Esophagus squamous epithelium (tissue), 5 donors: ENCODE data around the gene HAO2. TPM values are rescaled to one million over a fixed set of nuclear protein-coding genes. Genes with fewer than 3 reads are reported as not detected.

Experiments used
- DNase-seq: peaks from one replicate; lab custom pipeline; 2025; lab: John Stamatoyannopoulos, UW
- H3K27ac ChIP-seq, 4 donors: fragments of 200-600 bp; sonication (generic); one replicate each; pipeline ENCODE4 v1.5.1; 2016 to 2019; ENCODE audit warnings: mild to moderate bottlenecking in 1 of 4
- H3K27me3 ChIP-seq, 4 donors: fragments of 200-600 bp; sonication (generic); 1 replicate in 3 of 4; 2 replicates in 1 of 4; pipeline versions ENCODE4 v1.5.1 to v1.6.0; 2017 to 2021; ENCODE audit warnings: antibody characterized with exemption in 1 of 4
- H3K36me3 ChIP-seq, 3 donors: fragments of 200-600 bp; sonication (generic); one replicate each; pipeline ENCODE4 v1.5.1; 2016 to 2019
- H3K4me1 ChIP-seq, 3 donors: fragments of 200-600 bp; sonication (generic); one replicate each; pipeline ENCODE4 v1.5.1; 2017 to 2019
- H3K4me3 ChIP-seq, 4 donors: fragments of 200-600 bp; sonication (generic); 1 replicate in 3 of 4; 2 replicates in 1 of 4; pipeline ENCODE4 v1.5.1; 2016 to 2019; ENCODE audit warnings: mild to moderate bottlenecking in 2 of 4, moderate library complexity in 1 of 4
- H3K9me3 ChIP-seq, 3 donors: fragments of 200-600 bp; sonication (generic); one replicate each; pipeline ENCODE4 v1.5.1; 2016 to 2019
- POLR2A ChIP-seq, 4 donors: fragments of 450-650 bp; IDR thresholded peaks; one replicate each; pipeline ENCODE4 v1.6.1; 2017; ENCODE audit warnings: antibody characterized with exemption in 4 of 4, mild to moderate bottlenecking in 4 of 4, moderate library complexity in 3 of 4
- WGBS, 2 donors: methylation state at CpG; one replicate each; pipeline ENCODE4 v1.1.5; 2018; 5-methylcytosine and 5-hydroxymethylcytosine counted together
- intact Hi-C: fragments of 100-400 bp; cut with DNase I; formaldehyde crosslinking; loops from one replicate; pipeline ENCODE4 v1.15.0; 2022
- total RNA-seq, 4 donors: library from RNA; depleted of rRNA; stranded (reverse); fragments of >200 nt; gene quantifications; one replicate each; pipeline ENCODE4 v1.1.0, GENCODE V29; 2016
- TF ChIP-seq, protein P1 (sequence below), 6 experiments: fragments of 450-650 bp in 4 of 6; fragments of 200-600 bp in 2 of 6; sonication (generic) in 2 of 6; IDR thresholded peaks; one replicate each; pipeline ENCODE4 v1.5.1; 2016 to 2019; ENCODE audit warnings: antibody characterized with exemption in 6 of 6, mild to moderate bottlenecking in 4 of 6, moderate library complexity in 4 of 6
- donor health status: DM: yes; HTN: yes; CAD: no.

Gene HAO2
- total RNA-seq, 4 donors from 2014 or later, result not detected

DNA sequence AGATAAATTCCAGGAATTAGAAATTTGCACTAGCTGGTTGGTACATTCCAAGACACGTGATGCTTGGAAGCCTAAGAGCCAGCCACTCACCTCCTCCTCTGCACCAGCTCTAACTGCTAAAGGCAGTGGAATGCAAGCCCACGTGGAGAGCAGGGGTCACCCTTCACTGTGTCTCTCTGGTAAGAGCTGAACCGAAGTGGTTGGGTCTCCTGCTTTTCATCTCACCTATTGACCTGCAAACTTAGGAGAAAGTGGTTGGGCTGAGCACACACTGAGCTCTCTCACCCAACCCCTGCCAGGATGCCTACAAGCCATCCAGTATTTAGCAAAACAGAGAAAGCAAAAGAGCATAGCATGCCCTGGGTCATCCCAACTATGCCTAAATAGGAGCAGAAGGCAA, 19.3 kb downstream of the HAO2 start:
- no peaks in the 10 kb centered on the region for H3K36me3 ChIP-seq
- no peak overlapping the region for H3K27ac ChIP-seq
- 18% methylated on average over 3 of the region's 3 CpGs for WGBS, 2 donors
- TF ChIP-seq, protein P1, sequence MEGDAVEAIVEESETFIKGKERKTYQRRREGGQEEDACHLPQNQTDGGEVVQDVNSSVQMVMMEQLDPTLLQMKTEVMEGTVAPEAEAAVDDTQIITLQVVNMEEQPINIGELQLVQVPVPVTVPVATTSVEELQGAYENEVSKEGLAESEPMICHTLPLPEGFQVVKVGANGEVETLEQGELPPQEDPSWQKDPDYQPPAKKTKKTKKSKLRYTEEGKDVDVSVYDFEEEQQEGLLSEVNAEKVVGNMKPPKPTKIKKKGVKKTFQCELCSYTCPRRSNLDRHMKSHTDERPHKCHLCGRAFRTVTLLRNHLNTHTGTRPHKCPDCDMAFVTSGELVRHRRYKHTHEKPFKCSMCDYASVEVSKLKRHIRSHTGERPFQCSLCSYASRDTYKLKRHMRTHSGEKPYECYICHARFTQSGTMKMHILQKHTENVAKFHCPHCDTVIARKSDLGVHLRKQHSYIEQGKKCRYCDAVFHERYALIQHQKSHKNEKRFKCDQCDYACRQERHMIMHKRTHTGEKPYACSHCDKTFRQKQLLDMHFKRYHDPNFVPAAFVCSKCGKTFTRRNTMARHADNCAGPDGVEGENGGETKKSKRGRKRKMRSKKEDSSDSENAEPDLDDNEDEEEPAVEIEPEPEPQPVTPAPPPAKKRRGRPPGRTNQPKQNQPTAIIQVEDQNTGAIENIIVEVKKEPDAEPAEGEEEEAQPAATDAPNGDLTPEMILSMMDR (IDR thresholded peaks at IDR 0.05), result no peak
- TF ChIP-seq POLR2A (IDR thresholded peaks at IDR 0.05), result no peak
- H3K9me3 ChIP-seq, result no peaks in the 10 kb centered on the region
- no peaks in the 10 kb centered on the region for H3K27me3 ChIP-seq
- H3K4me3 ChIP-seq, result no peak overlapping the region
- no peaks in the 10 kb centered on the region for H3K4me1 ChIP-seq
- DNase-seq, result no peak
- intact Hi-C loops, result no loop called here

DNA sequence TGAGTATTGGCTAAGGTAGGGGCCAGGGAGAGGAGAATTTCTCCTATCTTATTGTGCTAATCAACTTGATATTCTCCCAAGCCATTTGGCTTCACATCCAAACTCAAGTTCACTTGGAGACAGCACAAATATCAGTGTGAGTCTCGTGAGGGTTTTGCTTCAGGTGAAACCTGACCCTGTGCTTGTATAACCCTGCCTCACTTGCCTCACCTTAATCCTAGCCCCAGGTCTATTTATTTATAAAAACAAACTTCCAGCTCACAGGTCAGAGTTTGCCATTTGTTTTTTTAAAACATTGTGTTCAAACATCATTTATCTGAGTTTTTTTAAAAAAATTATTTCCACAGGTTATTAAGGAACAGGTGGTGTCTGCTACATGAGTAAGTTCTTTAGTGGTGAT, 19.9 kb downstream of the HAO2 start:
- no peaks in the 10 kb centered on the region for H3K36me3 ChIP-seq
- no peaks in the 10 kb centered on the region for H3K4me1 ChIP-seq
- TF ChIP-seq POLR2A (IDR thresholded peaks at IDR 0.05), result no peak
- TF ChIP-seq, protein P1 (IDR thresholded peaks at IDR 0.05), result no peak
- WGBS, 2 donors, result 5 to 21% methylated on average over 1 of the region's 1 CpG
- no peak for DNase-seq
- H3K27me3 ChIP-seq, result no peaks in the 10 kb centered on the region
- H3K27ac ChIP-seq, result no peak overlapping the region
- no peaks in the 10 kb centered on the region for H3K9me3 ChIP-seq
- no peak overlapping the region for H3K4me3 ChIP-seq
- intact Hi-C loops, result no loop called here

DNA sequence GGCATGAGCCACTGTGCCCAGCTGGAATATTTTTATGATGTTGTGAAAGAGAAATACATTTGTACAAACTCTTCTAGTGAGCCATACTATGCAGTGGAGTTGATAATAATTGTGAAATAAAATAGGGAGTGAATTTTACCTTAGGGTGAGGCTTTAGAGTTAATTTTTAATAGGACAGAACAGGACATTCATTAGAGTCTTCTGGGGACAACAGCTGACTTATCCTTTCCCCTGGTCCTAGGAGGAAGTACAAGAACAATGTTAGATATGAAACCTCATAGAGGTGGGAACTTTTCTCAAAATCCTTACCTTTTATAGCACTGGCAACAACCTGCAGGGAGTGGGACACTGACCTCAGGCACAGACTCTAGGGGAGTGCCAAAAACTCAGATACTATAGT, 21.9 kb downstream of the HAO2 start:
- Histone ChIP-seq H3K27ac (no peak overlapping the region), H3K9me3 (no peaks in the 10 kb centered on the region), H3K4me1 (no peaks in the 10 kb centered on the region), H3K36me3 (no peaks in the 10 kb centered on the region), H3K4me3 (no peak overlapping the region), H3K27me3 (peaks cover 0 to 4% (median 0%) of the 10 kb centered on the region in 4 donors)
- intact Hi-C loops, result no loop called here
- TF ChIP-seq POLR2A (IDR thresholded peaks at IDR 0.05), result no peak
- TF ChIP-seq, protein P1 (IDR thresholded peaks at IDR 0.05), result no peak
- no peak for DNase-seq

DNA sequence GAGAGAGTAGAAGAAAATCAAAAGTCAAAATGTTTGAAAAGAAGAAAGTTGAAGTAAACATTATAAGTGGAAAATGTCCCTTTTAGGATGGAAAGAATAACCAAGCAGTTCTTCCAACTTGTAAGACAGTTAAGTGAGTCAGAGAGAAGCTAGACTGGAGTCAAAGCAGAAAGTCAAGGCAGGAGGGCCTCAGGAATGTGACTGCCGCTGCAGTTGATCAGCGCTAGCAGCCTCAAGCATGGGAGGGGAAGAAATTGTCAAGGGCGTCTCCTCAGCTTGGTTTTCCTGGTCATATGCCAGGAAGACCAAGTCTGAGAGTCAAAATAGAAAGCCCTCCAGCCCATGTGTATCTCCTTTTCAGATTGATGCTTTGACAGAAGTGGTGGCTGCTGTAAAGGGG, 23.2 kb downstream of the HAO2 start:
- no peak overlapping the region for H3K4me3 ChIP-seq
- peaks cover 0 to 4% (median 0%) of the 10 kb centered on the region in 4 donors for H3K27me3 ChIP-seq
- TF ChIP-seq POLR2A (IDR thresholded peaks at IDR 0.05), result no peak
- TF ChIP-seq, protein P1 (IDR thresholded peaks at IDR 0.05), result no peak
- no peaks in the 10 kb centered on the region for H3K9me3 ChIP-seq
- 64 to 69% methylated on average over 3 of the region's 3 CpGs for WGBS, 2 donors
- no peak overlapping the region for H3K27ac ChIP-seq
- no peak for DNase-seq
- intact Hi-C loops, result no loop called here
- H3K36me3 ChIP-seq, result no peaks in the 10 kb centered on the region
- H3K4me1 ChIP-seq, result no peaks in the 10 kb centered on the region

DNA sequence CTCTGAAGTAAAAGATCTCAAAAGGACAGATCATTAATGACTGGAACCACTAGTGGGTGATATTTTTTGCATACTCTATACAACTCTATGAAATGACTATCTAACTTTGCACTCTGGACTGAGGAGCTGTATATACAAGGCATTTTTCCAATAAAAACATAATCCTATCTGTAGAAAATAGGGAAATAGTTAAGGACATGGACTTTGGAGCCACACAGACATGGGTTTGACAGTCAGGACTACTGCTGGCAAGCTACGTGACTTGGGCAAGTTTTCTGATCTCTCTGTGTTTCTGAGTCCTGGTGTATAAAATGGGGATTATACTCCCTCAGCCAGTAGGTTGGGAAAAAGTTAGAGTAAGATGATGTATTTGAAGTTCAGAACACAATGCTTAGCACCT, 25.5 kb downstream of the HAO2 start:
- Histone ChIP-seq H3K9me3 (no peaks in the 10 kb centered on the region), H3K27me3 (peaks cover 0 to 4% (median 0%) of the 10 kb centered on the region in 4 donors), H3K4me3 (no peak overlapping the region), H3K4me1 (no peaks in the 10 kb centered on the region), H3K36me3 (no peaks in the 10 kb centered on the region), H3K27ac (no peak overlapping the region)
- 89 to 92% methylated on average over 1 of the region's 1 CpG for WGBS, 2 donors
- intact Hi-C loops, result no loop called here
- TF ChIP-seq, protein P1 (IDR thresholded peaks at IDR 0.05), result no peak
- no peak for TF ChIP-seq POLR2A (IDR thresholded peaks at IDR 0.05)
- no peak for DNase-seq
